HepG2 (cell line): Measurements from ENCODE around the gene PRCP. TPM values are rescaled to one million over a fixed set of nuclear protein-coding genes. Genes with fewer than 3 reads are reported as not detected.

Source experiments
- ARHGAP35 ChIP-seq: sonication (generic); formaldehyde crosslinking; IDR thresholded peaks from 2 replicates; pipeline ENCODE4 v1.9.0; 2022; ENCODE audit warnings: mild to moderate bottlenecking, inconsistent platforms, moderate library complexity, missing genetic modification reagents, borderline replicate concordance
- ATF2 ChIP-seq: sonication (generic); formaldehyde crosslinking; IDR thresholded peaks from 2 replicates; pipeline ENCODE4 v1.4.0; 2020; ENCODE audit warnings: missing genetic modification reagents
- CC2D1A ChIP-seq: sonication (generic); formaldehyde crosslinking; IDR thresholded peaks from 2 replicates; pipeline ENCODE4 v1.8.1; 2023; ENCODE audit warnings: mild to moderate bottlenecking, missing genetic modification reagents
- GABPA ChIP-seq, 2 experiments: IDR thresholded peaks; 2 replicates each; pipeline ENCODE4 v1.6.1; 2011 to 2016; ENCODE audit warnings: low read depth in 2 of 2, low read length in 1 of 2, missing biosample characterization in 1 of 2, missing genetic modification characterization in 1 of 2
- GMEB2 ChIP-seq: IDR thresholded peaks from 2 replicates; pipeline ENCODE4 v1.6.1; 2016; ENCODE audit warnings: missing biosample characterization, missing genetic modification reagents, low read depth
- NR2F2 ChIP-seq: IDR thresholded peaks from 2 replicates; pipeline ENCODE4 v1.6.1; 2012; ENCODE audit warnings: low read depth, inconsistent platforms, borderline replicate concordance
- TFDP2 ChIP-seq: sonication (generic); formaldehyde crosslinking; IDR thresholded peaks from 2 replicates; pipeline ENCODE4 v1.4.0; 2020; ENCODE audit warnings: missing genetic modification reagents
- ZNF280D ChIP-seq: sonication (generic); formaldehyde crosslinking; IDR thresholded peaks from 2 replicates; pipeline ENCODE4 v1.5.1; 2020; ENCODE audit warnings: mild to moderate bottlenecking, missing genetic modification reagents
- ZNF775 ChIP-seq: sonication (generic); formaldehyde crosslinking; IDR thresholded peaks from 2 replicates; pipeline ENCODE4 v1.4.0; 2020; ENCODE audit warnings: missing genetic modification reagents, mild to moderate bottlenecking, moderate library complexity, borderline replicate concordance
- ZSCAN9 ChIP-seq: IDR thresholded peaks from 2 replicates; pipeline ENCODE4 v1.6.1; 2016; ENCODE audit warnings: borderline replicate concordance
- polyA plus RNA-seq, 8 experiments: library from polyadenylated mRNA; depleted of rRNA in 3 of 8; stranded (reverse) in 7 of 8; unstranded in 1 of 8; fragments of >200 nt; fragmentation: Illumina TruSeq in 4 of 8; extraction: Trizol in 4 of 8; gene quantifications; 2 replicates each; pipeline versions ENCODE4 v1.2.1 to v1.2.3, GENCODE V29; 2011 to 2016; ENCODE audit warnings: low read depth in 4 of 8, missing spikeins in 1 of 8, mixed read lengths in 1 of 8; ENCODE audit not compliant: insufficient read depth in 1 of 8
- total RNA-seq, 5 experiments: library from RNA; depleted of rRNA; stranded (reverse); fragments of >200 nt; fragmentation: Illumina TruSeq; extraction: Trizol; gene quantifications; 2 replicates each; pipeline ENCODE4 v1.2.3, GENCODE V29; 2016; ENCODE audit warnings: low read depth in 1 of 5
- TF ChIP-seq, protein P1 (sequence below): sonication (generic); formaldehyde crosslinking; IDR thresholded peaks from 2 replicates; pipeline ENCODE4 v1.9.0; 2021; ENCODE audit warnings: missing genetic modification reagents, borderline replicate concordance

The PRCP gene
- total and polyA plus RNA-seq, 2 of the 13 experiments (the other 11 are each of a cell fraction or from before 2014, with no cell fraction given), result 84.2 to 105 TPM

DNA sequence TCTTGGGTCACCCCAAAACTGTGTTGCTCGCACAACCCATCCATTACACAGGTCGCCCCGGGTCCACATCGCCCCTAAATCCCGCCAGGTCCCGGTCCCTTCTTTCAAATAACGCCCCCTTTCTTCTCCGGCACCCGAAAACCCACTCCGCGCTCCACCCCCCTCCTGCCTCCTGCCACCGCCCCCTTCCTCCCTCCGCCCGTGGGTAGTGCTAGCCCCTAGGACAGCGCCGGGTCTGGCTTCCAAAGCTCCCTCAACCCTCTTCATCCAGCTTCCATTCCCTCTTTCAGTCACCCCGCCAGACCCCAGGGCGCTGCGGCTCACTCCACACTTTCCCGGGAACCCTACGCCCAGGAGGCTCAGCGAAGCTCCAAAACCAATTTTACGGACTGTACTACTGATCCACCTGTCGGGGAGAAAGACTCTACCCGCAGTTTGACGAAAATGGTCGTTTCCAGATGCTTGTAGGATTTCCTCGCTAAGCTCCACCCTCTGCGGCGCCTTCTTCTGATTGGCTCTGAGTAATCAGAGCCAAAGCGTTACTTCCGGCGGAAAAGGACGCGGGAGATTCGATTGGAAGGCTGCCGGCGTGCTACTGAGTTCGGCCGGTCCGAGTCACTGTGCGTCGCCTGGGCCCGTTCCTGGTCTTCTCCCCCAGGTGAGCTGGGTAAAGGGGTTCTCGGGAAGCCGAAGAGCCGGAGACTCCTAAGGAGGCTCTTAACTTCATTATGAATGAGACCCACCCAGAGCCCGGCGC, 1.1 kb upstream of the PRCP start, which contains the start of gene DDIAS (continued):
- TF ChIP-seq CC2D1A (CRISPR knock-in tag) (no peak), GMEB2 (CRISPR knock-in tag) (peak; percentile 38; the same call in 1 of the 2 replicates), ZNF280D (CRISPR knock-in tag) (peak; percentile 27; the same call in 1 of the 2 replicates), GABPA (IDR thresholded peaks at IDR 0.05; ENCODE audit: low read depth, low read length) (peak; percentile 74), GABPA (CRISPR knock-in tag; IDR thresholded peaks at IDR 0.05; ENCODE audit: low read depth) (peak; percentile 96), ZNF775 (no peak), ZSCAN9 (CRISPR knock-in tag) (0 out of 2 replicates have a peak, but pooled peaks have one; percentile 42), ARHGAP35 (no peak), NR2F2 (peak; percentile 6; the same call in 1 of the 2 replicates), ATF2 (CRISPR knock-in tag) (0 out of 2 replicates have a peak, but pooled peaks have one; percentile 46), TFDP2 (CRISPR knock-in tag) (peak; percentile 99)
- TF ChIP-seq, protein P1, sequence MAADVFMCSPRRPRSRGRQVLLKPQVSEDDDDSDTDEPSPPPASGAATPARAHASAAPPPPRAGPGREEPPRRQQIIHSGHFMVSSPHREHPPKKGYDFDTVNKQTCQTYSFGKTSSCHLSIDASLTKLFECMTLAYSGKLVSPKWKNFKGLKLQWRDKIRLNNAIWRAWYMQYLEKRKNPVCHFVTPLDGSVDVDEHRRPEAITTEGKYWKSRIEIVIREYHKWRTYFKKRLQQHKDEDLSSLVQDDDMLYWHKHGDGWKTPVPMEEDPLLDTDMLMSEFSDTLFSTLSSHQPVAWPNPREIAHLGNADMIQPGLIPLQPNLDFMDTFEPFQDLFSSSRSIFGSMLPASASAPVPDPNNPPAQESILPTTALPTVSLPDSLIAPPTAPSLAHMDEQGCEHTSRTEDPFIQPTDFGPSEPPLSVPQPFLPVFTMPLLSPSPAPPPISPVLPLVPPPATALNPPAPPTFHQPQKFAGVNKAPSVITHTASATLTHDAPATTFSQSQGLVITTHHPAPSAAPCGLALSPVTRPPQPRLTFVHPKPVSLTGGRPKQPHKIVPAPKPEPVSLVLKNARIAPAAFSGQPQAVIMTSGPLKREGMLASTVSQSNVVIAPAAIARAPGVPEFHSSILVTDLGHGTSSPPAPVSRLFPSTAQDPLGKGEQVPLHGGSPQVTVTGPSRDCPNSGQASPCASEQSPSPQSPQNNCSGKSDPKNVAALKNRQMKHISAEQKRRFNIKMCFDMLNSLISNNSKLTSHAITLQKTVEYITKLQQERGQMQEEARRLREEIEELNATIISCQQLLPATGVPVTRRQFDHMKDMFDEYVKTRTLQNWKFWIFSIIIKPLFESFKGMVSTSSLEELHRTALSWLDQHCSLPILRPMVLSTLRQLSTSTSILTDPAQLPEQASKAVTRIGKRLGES (CRISPR knock-in tag), result no peak
